Measurements from ENCODE around the gene PPL.
"Not testable (repeated sequence)": the region's sequence is repeated elsewhere in the genome, so short reads cannot be mapped to it uniquely, and the experiment has no call there.

The PPL gene, protein sequence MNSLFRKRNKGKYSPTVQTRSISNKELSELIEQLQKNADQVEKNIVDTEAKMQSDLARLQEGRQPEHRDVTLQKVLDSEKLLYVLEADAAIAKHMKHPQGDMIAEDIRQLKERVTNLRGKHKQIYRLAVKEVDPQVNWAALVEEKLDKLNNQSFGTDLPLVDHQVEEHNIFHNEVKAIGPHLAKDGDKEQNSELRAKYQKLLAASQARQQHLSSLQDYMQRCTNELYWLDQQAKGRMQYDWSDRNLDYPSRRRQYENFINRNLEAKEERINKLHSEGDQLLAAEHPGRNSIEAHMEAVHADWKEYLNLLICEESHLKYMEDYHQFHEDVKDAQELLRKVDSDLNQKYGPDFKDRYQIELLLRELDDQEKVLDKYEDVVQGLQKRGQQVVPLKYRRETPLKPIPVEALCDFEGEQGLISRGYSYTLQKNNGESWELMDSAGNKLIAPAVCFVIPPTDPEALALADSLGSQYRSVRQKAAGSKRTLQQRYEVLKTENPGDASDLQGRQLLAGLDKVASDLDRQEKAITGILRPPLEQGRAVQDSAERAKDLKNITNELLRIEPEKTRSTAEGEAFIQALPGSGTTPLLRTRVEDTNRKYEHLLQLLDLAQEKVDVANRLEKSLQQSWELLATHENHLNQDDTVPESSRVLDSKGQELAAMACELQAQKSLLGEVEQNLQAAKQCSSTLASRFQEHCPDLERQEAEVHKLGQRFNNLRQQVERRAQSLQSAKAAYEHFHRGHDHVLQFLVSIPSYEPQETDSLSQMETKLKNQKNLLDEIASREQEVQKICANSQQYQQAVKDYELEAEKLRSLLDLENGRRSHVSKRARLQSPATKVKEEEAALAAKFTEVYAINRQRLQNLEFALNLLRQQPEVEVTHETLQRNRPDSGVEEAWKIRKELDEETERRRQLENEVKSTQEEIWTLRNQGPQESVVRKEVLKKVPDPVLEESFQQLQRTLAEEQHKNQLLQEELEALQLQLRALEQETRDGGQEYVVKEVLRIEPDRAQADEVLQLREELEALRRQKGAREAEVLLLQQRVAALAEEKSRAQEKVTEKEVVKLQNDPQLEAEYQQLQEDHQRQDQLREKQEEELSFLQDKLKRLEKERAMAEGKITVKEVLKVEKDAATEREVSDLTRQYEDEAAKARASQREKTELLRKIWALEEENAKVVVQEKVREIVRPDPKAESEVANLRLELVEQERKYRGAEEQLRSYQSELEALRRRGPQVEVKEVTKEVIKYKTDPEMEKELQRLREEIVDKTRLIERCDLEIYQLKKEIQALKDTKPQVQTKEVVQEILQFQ (N-terminal part only)

DNA sequence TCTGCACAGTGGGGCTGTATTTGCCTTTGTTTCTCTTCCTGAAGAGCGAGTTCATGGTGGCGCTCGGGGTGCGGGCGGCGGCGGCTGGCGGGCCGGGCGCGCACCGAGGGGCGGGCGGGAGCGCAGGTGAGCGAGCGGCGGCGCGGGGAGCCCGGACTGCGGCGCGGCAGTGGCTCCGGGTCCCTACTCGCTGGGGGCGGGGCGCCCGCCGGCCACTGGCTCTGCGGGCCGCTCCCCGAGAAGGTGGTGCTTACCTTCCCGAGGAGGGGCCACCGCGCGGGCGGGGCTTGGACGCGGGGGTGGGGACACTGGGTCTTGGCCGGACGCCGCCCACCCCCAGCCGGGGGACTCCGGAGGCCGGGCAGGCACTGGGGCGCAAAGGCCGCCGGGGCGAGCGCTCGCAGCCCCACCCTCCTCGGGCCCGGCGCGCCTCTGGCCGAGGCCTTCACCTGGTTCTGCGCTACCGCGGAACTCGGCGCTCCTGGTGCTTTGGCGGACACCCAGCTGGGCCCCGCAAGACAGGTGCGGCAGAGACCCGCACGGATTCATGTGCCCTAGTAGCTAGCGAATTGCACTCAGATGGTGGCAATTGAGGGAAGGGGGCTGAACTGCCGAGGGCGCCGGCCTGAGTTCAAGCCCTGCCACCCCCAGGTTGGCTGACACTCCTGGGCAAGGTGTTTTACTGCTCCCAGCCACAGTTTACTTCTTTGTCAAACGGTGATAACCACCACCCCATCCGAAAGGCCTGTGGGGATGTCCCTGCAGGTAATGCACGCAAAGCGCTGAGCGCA, at the start of gene PPL:
TSS of gene PPL (minus strand) at position 158 of the 791 bp plus-strand sequence. CDS start at position 55, 103 bp downstream.
- no peak for FAIRE-seq

DNA sequence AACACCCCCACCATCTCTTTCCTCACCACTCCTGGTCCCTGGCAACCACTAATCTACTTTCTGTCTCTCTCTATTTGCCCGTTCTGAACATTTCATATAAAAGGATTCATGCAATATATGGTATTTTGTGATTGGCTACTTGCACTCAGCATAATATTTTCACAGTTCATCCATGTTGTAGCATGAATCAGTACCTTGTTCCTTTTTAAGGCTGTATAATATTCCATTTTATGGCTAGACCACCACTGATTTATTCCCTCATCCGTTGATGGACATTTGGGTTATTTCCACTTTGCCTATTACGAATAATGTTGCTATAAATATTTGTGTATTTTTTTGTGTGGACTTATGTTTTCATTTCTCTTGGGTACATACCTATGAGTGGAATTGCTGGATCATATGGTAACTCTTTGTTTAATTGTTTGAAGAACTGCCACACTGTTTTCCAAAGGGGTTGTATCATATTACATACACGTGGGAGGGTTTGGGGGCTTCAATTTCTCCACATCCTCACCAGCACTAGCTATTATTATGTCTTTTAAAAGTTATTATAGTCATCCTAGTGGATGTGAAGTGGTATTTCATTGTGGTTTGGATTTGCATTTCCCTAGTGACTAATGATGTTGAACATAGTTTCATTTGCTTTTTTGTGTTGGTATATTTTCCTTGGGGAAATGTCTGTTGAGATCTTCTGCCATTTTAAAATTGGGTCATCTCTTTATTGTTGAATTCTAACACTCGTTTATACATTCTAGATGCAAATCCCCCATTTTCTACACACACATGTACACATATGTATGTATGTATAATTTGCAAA, 47.4 kb upstream of the PPL start:
- FAIRE-seq: no peak

DNA sequence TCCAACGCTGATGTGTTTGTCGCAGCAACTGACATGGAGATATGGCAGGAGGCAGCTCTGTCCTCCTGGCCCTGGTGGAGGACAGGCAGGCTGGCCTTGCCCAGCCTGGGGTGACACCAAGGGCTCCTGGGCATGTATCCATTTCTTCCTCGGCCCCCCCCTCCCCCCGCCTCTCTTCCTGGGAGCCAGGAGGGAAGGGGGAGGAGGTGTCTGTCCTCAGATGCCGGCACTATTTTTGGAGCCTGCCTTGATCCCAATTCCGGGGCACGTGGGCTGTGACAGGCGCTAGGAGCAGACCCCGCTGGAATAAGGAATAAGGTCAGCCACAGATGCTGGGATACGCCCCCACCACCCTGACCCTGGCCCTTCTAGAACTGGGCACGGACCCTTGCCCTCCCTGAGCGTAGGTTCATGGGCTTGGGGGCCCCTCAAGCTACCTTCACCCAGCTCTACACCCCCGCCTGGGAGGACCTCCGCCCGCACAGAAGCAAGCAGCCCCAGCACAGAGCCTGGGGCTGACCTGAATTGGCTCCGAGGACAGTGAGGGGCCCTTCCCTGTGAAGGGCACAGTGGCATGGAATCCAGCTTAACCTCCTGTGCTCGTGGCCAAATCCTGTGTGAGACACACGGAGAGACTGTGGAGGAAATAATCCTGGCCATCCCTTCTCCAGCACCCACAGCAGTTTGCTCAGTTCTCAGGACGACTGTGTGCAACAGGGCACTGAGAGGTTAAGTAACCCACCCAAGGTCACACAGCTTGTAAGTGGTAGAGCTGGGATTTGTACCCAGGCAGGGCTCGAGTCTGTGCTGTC, 45.3 kb upstream of the PPL start:
- FAIRE-seq: no peak

DNA sequence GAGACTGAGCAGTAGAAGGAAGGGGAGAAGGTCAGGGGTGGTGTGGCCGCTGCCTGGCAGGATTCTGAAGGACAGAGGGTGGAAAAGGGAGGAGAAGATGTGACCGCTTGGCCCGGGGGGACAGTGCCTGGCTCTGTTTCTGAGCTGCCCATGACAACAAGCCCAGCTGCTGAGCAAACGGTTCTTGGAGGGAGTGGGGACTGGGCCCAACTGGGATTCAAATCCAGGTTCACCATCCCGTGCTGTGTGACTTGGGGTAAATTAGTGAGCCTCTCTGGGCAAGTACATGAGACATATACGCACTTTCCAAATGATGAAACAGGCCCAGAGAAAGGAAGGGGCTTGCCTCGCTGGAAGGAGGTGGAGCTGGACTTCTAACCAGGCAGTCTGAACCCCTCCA, 44.5 kb upstream of the PPL start:
- FAIRE-seq: no peak

DNA sequence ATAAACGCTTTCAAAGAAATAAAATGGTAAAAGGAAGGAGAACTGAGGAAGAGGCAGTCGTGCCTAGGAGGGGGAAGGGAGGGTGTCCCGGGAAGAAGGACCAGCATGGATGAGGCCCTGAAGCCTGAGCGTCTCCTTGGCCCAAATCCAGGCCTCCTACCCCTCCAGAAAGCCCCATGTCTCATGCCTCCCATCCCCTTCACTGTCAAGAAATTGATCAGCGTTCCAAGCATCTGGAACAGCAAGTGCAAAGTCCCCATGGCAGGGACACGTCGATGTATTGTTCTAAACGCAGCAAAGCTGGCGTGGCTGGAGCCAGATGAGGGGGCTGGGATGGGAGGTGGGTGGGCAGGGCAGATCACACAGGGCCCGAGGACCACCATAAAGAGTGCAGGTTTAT, 43.7 kb upstream of the PPL start:
- FAIRE-seq: no peak

DNA sequence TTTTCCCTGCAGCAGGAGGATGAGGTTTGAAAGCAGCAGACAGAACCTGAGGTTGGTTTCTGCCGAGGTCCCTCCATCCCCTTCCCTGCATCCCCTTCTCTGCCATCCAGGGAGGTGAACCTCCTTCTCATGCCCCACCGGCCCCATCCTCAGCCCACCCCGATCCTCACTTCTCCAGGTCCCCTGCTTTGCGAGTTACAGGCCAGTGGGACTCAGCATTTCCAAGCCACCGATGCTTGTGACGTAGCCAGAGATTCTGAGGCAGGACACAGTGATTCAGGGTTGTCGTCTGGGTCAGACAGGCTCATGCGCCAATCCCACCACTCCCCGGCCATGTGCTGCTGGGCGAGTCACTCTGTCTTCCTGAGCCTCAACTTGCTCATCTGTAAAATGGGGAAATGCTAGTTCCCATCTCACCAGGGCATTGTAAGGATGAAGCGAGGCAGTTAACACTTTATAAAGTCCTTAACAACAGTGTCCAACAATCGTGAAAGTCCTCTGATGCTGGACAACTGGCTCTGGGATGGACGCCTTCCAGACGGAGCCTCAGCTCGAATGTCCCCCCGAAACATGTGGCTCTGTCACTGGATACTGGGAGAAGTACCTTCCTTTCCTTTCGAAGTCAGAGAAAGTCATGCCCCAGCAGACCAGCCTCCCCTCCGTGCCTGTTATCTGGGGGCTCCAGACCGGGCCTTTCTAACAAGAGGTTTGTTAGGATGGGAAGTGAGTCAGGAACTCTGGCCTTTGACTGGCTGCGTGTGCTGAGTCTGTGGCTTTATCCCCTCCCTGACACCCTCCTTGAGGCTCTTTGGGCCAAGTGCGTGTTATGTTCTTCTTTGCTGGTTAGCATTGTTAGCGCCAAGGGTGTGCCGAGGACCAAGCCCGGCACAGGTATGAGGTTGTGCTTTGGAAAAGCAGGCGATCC, 43.0 kb upstream of the PPL start:
- FAIRE-seq: no peak

DNA sequence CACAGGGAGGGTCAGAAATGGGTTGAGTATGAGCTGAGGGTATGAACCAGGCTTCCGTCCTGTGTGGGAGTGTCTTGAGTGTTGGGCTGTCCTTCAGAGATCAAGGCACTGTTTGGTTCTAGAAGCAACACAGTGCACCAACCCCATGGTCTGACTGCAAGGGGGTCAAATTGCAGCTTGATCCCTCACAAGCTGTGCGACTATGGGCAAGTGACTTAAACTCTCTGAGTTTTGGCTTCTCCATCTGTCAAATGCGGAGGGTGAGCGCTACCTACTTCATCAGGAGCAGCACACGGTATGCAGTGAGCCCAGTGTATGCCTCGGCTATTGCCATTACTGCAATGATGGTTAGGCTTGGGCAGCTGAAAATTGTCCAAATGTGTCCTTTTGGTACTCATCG, 42.2 kb upstream of the PPL start:
- FAIRE-seq: no peak

DNA sequence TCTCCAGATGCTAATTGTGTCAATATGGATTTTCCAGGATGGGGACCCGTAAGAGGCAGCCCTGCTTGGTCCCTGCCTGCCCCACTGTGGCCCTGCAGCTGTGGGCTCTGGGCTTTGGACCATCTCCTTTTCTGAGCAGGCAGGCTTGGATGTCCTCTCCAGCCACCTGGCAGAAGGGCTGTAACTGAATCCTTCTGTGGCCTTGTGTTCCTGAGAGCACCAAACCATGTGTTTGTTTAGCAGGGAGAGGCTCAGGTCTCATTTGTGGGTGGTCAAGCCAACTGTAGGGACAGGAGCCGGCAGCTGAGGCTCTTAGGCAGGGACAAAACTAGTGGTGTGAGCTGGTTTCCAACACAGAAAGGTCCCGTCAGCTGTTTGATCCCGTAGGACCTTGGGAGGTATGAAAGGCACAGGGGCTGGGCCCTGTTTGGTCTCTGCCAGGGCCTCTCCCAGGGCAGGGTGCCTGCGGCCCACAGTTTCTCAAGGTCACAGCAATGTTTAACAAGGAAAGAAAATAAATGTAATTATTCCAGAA, 39.7 kb upstream of the PPL start:
- FAIRE-seq: no peak

DNA sequence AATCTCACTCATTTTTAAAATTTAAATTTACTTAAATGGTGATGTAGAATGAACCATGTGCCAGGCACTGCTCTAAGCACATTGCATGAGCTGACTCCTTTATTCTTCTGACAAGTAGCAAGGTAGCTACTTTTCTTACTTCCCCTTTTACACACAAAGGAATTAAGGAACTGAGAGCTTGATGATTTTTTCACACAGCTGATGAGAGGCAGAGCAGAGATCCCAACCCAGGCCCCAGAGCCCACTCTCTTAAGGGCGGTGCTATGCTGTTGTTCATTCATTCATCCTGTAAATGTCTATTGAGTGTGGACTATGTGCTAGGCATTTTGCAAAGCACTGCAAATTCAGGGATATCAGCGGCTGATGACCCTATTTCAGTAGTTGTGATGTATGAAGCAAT, 39.1 kb upstream of the PPL start:
- FAIRE-seq: no peak

DNA sequence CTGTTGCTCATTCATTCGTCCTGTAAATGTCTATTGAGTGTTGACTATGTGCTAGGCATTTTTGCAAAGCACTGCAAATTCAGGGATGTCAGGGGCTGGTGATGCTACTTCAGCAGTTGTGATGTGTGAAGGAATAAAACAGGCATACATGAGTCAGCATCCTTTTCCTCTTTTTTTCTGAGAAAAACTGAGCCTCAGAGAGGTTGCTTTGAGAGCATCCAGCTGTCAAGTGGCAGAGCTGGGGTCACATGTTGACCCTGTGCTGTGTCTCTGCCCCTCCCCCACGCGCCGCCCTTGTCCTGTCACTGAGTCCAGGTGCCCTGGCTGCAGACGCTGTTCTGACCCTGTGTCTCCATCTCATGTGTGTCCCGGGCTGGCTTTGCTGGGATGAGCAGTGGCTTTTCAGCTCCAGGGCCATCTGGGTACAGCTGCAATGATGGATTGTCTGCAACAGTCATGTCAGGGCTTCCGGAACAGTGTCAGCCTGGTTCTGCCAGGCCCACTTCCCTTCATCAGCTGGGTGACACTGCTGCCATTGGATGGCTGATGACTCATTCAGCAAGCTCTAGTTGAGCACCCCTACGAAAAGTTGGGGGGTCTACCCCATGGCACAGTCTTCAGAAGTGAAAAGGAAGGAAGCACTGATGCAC, 36.1 kb upstream of the PPL start:
- FAIRE-seq: no peak

DNA sequence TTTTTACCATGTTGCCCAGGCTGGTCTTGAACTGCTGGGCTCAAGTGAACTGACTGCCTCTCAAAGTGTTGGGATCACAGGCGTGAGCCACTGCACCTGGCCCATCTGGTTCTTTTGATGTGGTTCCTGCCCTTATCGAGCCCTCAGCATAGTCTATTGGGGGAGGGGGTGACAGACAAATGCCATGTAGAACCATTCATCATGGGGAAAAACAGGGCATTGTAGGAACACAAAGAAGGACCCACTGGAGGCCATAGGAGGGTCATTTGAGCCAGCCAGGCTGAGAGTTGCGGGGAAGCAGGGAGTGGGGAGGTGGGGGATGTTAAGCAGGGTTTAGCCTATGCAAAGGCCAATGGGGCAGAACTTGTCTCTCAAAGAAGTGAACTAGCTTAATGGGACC, 33.1 kb upstream of the PPL start:
- FAIRE-seq: no peak

DNA sequence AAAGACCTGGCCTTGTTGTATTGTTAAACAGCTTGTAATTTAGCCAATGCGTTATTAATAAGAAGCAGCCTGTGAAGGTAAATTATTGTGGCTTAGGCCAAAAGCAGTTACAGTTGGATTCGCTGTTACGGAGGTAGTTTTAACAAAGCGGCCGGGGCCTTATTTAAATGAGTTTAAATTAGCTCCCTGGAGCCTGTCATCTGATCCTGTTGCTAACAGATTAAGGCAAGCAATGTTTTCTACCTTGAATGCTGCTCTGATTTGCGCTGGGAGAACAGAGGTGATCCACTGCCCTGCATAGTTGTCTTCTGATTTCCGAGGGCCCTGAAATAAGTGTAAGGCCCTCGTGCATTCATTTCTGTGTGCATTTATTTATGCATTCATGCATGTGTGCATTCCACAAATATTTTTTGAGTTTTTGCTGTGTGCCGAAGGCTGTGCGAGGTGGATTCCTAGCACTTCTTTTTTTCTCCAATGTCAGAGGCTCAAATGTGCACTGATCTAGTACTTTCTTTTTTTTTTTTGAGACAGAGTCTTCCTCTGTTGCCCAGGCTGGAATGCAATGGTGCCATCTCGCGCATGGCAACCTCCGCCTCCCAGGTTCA, 32.0 kb upstream of the PPL start:
- no peak for FAIRE-seq

DNA sequence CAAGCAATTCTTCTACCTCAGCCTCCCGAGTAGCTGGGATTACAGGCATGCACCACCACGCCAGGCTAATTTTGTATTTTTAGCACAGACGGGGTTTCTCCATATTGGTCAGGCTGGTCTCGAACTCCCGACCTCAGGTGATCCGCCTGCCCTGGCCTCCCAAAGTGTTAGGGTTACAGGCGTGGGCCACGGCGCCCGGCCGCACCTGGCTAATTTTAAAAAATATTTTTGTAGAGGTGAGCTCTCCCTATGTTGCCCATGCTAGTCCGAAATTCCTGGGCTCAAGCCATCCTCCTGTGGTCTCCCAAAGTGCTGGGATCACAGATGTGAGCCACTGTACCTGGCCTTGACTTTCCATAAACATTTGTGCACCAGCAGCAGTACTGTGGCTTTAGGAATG, 31.3 kb upstream of the PPL start:
- FAIRE-seq: not testable (repeated sequence)

DNA sequence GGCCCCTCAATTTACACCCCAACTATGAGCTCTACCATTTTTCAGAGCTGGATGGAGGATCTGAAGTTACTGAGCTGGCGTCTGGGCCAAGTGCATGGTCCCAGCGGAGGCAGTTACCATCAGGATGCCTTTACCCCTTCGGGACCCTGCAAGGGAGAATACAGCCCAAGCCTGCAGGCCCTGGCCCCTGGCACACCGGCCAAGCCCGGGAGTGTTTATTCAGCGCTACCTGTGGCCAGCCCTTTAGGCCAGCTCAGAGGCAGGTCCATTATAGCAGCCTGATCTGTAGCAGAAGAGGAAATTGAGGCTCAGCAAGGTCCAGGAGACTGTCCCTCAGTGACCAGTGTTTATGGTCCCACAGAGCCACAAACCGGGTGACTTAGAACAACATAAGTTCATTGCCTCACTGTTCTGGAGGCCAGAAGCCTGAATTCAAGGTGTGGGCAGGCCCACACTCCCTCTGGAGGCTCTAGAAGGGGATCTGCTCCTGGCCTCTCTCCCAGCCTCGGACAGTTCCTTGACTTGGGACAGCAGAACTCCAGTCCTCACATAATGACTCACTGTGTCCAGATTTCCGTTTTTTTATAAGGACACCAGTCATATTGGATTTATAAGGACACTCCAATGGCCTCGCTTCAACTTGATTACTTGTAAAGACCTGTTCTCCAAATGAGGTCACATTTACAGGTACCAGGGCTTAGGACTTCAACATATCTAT, 29.9 kb upstream of the PPL start:
- no peak for FAIRE-seq

DNA sequence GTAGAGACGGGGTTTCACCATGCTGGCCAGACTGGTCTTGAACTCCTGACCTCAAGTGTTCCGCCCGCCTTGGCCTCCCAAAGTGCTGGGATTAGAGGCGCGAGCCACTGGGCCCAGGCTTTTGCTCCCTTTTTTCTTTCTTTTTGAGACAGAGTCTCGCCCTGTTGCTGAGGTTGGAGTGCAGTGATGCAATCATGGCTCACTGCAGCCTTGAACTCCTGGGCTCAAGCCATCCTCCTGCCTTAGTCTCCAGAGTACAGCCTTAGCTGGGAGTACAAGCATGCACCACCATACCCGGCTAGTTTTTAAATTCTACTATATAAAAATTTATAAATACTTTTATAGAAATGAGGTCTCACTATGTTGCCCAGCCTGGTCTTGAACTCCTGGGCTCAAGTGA, 26.6 kb upstream of the PPL start:
- not testable (repeated sequence) for FAIRE-seq

DNA sequence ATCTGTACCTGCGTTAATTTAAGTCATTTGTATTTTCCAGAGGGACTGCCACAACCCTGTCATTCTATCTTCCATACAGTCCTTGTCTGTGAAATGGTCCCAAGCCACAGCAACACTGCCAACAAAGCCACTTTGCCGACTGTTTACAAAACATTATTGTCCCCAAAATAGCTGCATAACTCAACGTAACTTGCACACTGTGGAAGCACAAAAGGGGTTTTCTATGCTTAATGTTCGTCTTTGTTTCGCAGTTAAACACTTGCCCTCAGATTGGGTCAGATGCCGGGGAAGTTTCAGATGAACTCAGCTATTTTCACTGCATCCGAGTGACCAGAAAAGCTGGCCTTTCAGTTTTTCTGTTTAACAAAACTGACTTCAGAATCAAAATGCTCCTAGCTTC, 25.8 kb upstream of the PPL start:
- no peak for FAIRE-seq

DNA sequence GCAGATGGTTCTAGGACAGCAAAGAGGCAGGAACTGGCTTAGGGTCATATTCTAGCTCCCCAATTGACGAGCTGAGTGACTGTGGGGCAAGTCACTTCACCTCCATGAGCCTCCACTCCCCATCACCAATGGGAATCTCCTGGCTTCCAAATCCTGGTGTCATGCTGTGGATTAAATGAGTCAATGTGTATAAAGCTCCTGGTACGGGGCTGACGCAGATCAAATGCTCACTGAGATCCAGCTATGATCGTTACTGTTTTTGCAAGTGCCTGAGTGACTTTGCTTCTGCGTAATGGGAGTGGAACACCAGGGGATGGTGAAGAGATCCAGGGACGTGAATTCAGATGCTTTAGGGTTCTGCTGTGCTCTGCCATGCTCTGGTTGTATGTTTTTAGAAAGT, 23.6 kb upstream of the PPL start:
- no peak for FAIRE-seq
